Transverse colon (tissue), 4 donors: ENCODE results near the gene ATP2A1. TPM values are rescaled to one million over a fixed set of nuclear protein-coding genes. Genes with fewer than 3 reads are reported as not detected.

Experiments used
- DNase-seq: peaks from one replicate; pipeline ENCODE4 v3.0.0-alpha.2; 2019
- H3K27ac ChIP-seq, 4 donors: fragments of 200-600 bp; sonication (generic); 2 replicates each; pipeline ENCODE4 v1.5.1; 2016 to 2018; ENCODE audit warnings: inconsistent platforms in 4 of 4
- H3K27me3 ChIP-seq: fragments of 200-600 bp; sonication (generic); 2 replicates; pipeline ENCODE4 v1.5.1; 2017; ENCODE audit warnings: inconsistent platforms
- H3K36me3 ChIP-seq, 4 donors: fragments of 200-600 bp; sonication (generic); 2 replicates each; pipeline ENCODE4 v1.5.1; 2017 to 2019; ENCODE audit warnings: inconsistent platforms in 4 of 4
- H3K4me1 ChIP-seq, 4 donors: fragments of 200-600 bp; sonication (generic); 2 replicates each; pipeline ENCODE4 v1.5.1; 2017 to 2020; ENCODE audit warnings: inconsistent platforms in 4 of 4
- H3K4me3 ChIP-seq, 4 donors: fragments of 200-600 bp; sonication (generic); 1 replicate in 1 of 4; 2 replicates in 3 of 4; pipeline versions ENCODE4 v1.5.1 to v1.6.1; 2017 to 2019; ENCODE audit warnings: inconsistent platforms in 4 of 4
- H3K9me3 ChIP-seq, 2 donors: fragments of 200-600 bp; sonication (generic); 2 replicates each; pipeline ENCODE4 v1.5.1; 2017 to 2019; ENCODE audit warnings: inconsistent platforms in 2 of 2
- CTCF ChIP-seq, 5 experiments: fragments of 200-600 bp in 3 of 5; fragments of 450-650 bp in 2 of 5; sonication (generic) in 3 of 5; IDR thresholded peaks; 1 replicate in 2 of 5; 2 replicates in 3 of 5; pipeline ENCODE4 v1.5.1; 2016 to 2017; ENCODE audit warnings: antibody characterized with exemption in 5 of 5, inconsistent platforms in 3 of 5, mild to moderate bottlenecking in 2 of 5, moderate library complexity in 1 of 5
- EP300 ChIP-seq: sonication (generic); formaldehyde crosslinking; IDR thresholded peaks from one replicate; pipeline ENCODE4 v1.6.1; 2017; ENCODE audit warnings: antibody characterized with exemption, low read depth
- POLR2A ChIP-seq: fragments of 450-650 bp; IDR thresholded peaks from one replicate; pipeline ENCODE4 v1.6.1; 2016; ENCODE audit warnings: antibody characterized with exemption, mild to moderate bottlenecking, moderate library complexity
- POLR2AphosphoS5 ChIP-seq, 3 donors: sonication (generic); formaldehyde crosslinking; IDR thresholded peaks; one replicate each; pipeline ENCODE4 v1.6.1; 2016; ENCODE audit warnings: antibody characterized with exemption in 3 of 3
- WGBS, 2 donors: methylation state at CpG; one replicate each; pipeline ENCODE4 v1.1.5; 2018; ENCODE audit warnings: low coverage in 1 of 2; 5-methylcytosine and 5-hydroxymethylcytosine counted together
- in situ Hi-C, 4 donors: fragments of 200-750 bp; cut with MboI; loops; one replicate each; pipeline versions ENCODE4 v1.15.0 to v1.15.1; 2017; ENCODE audit warnings: low sequenced_read_pairs in 3 of 4, low pct_ligation_motif_present in 1 of 4, low pct_unique_long_range_greater_than_20kb in 1 of 4
- intact Hi-C: fragments of 100-400 bp; cut with DNase I; formaldehyde crosslinking; loops from one replicate; pipeline ENCODE4 v1.15.1; 2023; ENCODE audit warnings: low total_unique reads
- total RNA-seq, 4 donors: library from RNA; depleted of rRNA; stranded (reverse); fragments of >200 nt; gene quantifications; one replicate each; pipeline ENCODE4 v1.1.0, GENCODE V29; 2016

The ATP2A1 gene
- total RNA-seq, 4 donors from 2014 or later: 1.1 to 3.2 (median 1.4) TPM; not detected in 1

DNA sequence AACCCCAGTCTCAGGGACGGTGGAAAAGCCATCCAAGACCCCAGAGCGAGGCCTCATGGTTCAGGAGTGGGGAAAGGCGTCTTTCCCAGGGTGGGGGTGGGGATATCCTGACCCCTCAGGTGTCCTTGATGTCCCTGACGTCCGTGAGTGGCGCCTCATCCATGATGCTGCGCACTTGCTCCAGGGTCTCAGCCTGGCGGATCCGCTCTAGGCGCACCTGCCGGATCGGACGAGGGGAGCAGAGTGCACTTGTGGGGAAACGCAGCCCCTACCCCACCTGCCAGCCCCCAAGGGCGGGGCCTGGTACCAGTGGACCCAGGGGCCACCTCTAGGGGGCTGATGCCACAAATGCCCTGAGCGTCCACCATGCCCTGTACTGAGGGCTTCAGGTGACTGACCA, 26.5 kb downstream of the ATP2A1 start:
- Histone ChIP-seq H3K4me1 (no peaks in the 10 kb centered on the region), H3K4me3 (no peak overlapping the region), H3K27me3 (no peaks in the 10 kb centered on the region), H3K27ac (no peak overlapping the region), H3K9me3 (no peaks in the 10 kb centered on the region), H3K36me3 (peaks cover 0 to 25% (median 10%) of the 10 kb centered on the region in 4 donors)
- intact Hi-C loops: no loop called here
- no peak for DNase-seq
- TF ChIP-seq CTCF (IDR thresholded peaks at IDR 0.05): no peak
- no peak for TF ChIP-seq POLR2AphosphoS5 (IDR thresholded peaks at IDR 0.05)
- no peak for TF ChIP-seq EP300
- no peak for TF ChIP-seq POLR2A
- in situ Hi-C loops: no loop called here
- WGBS, 2 donors: 88% methylated on average over 4 of the region's 16 CpGs; no CpG with 5 or more reads in 1 of the 2 donors

DNA sequence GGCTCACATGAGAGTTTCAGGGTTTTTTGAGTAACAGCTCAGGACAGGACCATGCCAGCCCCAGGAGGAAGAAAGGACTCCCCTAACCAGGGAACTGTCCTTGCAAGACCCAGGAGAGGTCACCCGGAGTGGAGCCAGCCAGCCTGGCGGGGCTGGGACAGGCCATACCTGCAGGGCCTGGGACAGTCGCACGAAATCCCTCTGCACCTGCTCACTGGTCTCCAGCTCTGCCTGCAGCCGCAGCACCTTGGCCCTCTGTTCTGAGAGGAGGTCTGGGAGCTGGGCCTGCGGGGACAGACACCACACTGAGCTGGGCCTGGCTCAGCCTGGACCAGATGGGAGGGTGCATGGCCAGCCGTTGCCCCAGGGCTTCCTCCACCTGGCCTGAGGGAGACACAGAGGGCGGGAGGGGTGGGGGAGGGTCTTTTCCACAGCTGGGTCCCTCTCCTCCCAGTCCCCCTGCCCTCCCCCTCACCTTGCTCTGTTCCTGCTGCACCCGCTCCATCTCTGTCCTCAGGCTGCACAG, 27.0 kb downstream of the ATP2A1 start:
- peaks cover 0 to 25% (median 10%) of the 10 kb centered on the region in 4 donors for H3K36me3 ChIP-seq
- intact Hi-C loops: no loop called here
- no peak overlapping the region for H3K4me3 ChIP-seq
- no peak for DNase-seq
- H3K4me1 ChIP-seq: peaks cover 0 to 4% (median 0%) of the 10 kb centered on the region in 4 donors
- H3K9me3 ChIP-seq: no peaks in the 10 kb centered on the region
- H3K27ac ChIP-seq: no peak overlapping the region
- TF ChIP-seq POLR2AphosphoS5 (IDR thresholded peaks at IDR 0.05): no peak
- TF ChIP-seq POLR2A: no peak
- TF ChIP-seq EP300: no peak
- TF ChIP-seq CTCF (IDR thresholded peaks at IDR 0.05): no peak
- 92% methylated on average over 9 of the region's 9 CpGs; no CpG with 5 or more reads in 1 of the 2 donors for WGBS, 2 donors
- H3K27me3 ChIP-seq: no peaks in the 10 kb centered on the region
- in situ Hi-C loops: no loop called here

DNA sequence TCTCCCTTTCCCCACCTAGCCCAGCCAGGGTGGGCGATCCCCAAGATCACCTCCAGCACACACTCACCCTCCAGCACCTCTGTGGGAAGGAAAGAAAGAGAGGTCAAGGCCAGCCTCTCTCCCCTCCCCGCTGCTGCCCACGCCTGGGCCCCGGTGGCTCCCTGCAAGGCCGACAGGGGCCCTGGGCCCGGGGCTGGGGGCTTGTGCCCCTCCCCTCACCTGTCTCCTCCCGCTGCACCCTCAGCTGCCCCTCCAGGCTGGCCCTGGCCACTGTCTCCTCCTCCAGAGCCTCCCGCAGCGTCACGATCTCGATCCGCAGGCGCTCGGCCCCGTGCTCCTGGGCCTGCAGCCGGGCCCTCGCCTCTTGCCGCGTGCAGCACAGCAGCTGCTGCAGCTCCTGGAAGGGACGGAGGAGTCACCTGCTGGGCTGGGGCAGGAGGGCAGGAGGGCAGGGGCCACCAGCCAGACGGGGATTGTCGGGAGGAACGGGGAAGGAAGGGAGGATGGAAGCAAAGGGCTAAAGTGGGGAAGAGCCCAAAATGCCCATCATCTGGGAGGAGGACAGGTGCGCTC, 27.6 kb downstream of the ATP2A1 start:
- H3K36me3 ChIP-seq: peaks cover 0 to 25% (median 10%) of the 10 kb centered on the region in 4 donors
- in situ Hi-C loops: no loop called here

More for the DNA sequence above, 27.6 kb downstream of the ATP2A1 start:
- no peak overlapping the region for H3K4me3 ChIP-seq
- no peak for TF ChIP-seq EP300
- TF ChIP-seq POLR2A: no peak
- TF ChIP-seq POLR2AphosphoS5 (IDR thresholded peaks at IDR 0.05): no peak
- TF ChIP-seq CTCF (IDR thresholded peaks at IDR 0.05): no peak
- no peaks in the 10 kb centered on the region for H3K27me3 ChIP-seq
- H3K27ac ChIP-seq: no peak overlapping the region
- 92% methylated on average over 24 of the region's 24 CpGs; no CpG with 5 or more reads in 1 of the 2 donors for WGBS, 2 donors
- no peaks in the 10 kb centered on the region for H3K9me3 ChIP-seq
- peaks cover 0 to 9% (median 3%) of the 10 kb centered on the region in 4 donors for H3K4me1 ChIP-seq
- intact Hi-C loops: no loop called here
- no peak for DNase-seq
